ENCODE results near the gene KCTD21.

GRCh38 chr11:78156127-78156844 lies 32.1 kb downstream of the KCTD21 start:
- no peak for TF ChIP-seq POLR2AphosphoS5 (IDR thresholded peaks at IDR 0.05)
- TF ChIP-seq, protein P1, sequence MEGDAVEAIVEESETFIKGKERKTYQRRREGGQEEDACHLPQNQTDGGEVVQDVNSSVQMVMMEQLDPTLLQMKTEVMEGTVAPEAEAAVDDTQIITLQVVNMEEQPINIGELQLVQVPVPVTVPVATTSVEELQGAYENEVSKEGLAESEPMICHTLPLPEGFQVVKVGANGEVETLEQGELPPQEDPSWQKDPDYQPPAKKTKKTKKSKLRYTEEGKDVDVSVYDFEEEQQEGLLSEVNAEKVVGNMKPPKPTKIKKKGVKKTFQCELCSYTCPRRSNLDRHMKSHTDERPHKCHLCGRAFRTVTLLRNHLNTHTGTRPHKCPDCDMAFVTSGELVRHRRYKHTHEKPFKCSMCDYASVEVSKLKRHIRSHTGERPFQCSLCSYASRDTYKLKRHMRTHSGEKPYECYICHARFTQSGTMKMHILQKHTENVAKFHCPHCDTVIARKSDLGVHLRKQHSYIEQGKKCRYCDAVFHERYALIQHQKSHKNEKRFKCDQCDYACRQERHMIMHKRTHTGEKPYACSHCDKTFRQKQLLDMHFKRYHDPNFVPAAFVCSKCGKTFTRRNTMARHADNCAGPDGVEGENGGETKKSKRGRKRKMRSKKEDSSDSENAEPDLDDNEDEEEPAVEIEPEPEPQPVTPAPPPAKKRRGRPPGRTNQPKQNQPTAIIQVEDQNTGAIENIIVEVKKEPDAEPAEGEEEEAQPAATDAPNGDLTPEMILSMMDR (IDR thresholded peaks at IDR 0.05) = no peak
- TF ChIP-seq POLR2A (IDR thresholded peaks at IDR 0.05) = no peak
